HG03442 (cell line): ENCODE measurements around the gene FBXL22.

Source experiments
- ATAC-seq: cut with Tn5 transposase; IDR thresholded peaks from one replicate; pipeline ENCODE4 v1.9.1; 2021; ENCODE audit warnings: mild to moderate bottlenecking, moderate library complexity; ENCODE audit not compliant: unreplicated experiment

FBXL22 gene

DNA sequence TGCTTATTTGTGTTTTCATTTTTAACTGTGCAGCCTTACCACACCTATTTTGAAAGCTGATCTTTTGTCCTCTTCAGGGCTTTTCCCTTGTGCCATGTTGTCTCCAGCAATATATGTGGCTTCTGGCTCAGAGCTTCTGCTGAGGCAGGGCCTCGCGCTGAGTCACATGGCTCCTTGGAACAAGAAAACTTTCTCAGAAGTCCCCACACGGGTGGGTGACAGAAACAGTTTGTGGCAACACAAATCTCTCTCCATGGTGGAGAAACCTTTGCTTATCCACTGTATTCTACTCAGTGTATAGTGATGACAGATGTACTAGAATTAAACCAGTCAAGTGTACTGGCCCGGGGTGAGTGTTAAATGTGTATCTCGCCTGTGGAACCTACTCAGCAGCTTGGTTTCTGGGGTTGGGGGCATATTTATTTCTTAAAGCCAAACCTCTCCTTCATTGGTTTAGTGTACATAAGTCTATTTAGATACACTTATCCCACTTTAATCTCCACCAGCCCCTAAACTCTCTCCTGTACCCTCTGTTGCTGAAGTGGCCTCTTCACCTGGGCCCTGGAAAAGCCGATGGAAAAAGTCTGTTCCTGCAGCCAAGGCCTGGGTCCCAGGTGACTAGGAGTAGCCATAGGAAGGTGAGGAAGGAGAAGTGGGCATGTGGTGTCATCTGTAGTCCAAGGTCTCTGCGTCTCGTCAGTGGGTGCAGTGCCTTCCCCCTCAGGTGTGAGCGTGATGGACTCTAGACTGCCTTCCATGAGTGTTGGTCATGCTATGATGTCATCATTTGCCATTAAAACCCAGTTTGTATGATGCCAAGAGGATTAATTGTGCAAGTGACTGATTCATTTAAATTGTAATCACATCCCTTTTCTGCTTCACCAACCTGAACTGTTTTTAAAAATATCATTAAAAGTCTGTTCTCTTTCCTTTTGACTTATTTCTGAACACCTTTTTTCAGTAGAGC is 3.2 kb upstream of the FBXL22 start:
- no peak for ATAC-seq

DNA sequence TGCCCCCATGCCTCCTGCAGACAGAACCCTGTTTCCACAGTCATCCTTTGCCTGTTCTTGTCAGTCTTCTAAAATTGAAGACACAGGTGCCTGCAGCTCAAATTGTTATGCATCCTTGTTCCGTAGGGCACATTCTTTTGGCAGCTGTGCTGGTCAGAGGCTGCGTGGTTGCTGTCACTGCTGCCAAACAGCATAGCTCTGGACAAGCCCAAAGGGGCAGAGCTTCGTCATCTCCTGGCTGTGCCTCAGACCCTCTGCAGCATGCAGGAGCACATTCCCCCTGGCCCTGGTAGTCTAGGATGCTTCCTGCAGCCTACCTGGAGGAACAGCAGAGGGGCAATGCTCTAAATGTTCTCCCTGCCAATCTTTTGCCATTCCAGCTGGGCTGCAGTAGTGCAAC is 2.1 kb upstream of the FBXL22 start:
- no peak for ATAC-seq

DNA sequence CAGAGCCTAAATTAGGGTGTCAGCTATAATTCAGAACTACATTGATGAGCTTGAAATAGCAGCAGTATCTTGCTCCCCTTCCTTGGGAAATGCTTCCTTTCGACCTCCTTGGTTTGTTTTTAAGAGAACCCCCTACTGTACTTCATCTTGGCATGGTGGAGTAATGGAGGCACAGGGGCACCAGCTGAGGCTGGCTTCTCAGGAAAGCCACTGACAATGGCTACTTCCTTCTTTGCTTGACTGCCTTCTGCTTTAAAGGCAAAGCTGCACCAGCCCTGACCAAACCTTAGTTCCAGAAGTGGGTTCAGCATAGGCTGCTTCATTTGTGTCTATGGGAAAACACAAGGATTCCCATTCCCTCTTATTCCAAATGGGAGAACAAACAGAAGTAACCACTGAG is 1.5 kb upstream of the FBXL22 start:
- no peak for ATAC-seq

DNA sequence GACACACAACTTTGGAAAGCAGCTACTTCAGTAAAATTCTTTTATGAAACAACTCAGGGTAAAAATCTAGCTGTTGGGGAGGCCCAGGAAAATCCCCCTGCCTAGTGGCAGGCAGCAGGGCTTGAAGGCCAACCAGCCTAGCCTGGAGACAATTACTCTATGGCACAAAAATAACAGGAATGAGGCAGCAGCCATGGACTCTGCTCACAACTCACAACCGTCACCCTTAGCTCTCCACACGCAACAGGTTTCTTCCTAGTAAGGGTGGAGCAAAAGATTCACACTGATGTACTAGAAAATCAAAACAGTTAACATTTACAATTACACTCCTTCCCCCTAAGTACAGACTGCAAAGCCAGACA is 530 bp upstream of the FBXL22 start:
- ATAC-seq: no peak

DNA sequence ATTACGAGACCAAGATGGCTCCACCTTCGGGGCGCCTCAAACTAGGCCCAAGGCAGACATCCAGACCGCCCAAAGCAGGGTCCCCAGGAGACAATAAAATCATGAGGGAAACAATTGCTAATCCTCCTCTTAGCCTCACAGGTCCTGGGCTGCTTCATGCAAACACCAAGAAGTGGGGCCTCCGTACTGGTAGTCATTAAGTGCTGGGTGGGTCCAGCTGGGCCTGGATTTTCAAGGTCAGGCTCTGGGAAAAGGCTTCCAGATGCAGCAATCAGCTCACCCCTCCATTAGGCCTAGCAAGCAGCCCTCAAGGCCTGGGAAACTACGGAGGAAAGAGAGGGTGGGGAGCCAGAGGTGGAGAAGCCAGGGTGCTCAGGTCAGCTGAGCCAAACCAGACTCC is 634 bp downstream of the FBXL22 start:
- no peak for ATAC-seq

DNA sequence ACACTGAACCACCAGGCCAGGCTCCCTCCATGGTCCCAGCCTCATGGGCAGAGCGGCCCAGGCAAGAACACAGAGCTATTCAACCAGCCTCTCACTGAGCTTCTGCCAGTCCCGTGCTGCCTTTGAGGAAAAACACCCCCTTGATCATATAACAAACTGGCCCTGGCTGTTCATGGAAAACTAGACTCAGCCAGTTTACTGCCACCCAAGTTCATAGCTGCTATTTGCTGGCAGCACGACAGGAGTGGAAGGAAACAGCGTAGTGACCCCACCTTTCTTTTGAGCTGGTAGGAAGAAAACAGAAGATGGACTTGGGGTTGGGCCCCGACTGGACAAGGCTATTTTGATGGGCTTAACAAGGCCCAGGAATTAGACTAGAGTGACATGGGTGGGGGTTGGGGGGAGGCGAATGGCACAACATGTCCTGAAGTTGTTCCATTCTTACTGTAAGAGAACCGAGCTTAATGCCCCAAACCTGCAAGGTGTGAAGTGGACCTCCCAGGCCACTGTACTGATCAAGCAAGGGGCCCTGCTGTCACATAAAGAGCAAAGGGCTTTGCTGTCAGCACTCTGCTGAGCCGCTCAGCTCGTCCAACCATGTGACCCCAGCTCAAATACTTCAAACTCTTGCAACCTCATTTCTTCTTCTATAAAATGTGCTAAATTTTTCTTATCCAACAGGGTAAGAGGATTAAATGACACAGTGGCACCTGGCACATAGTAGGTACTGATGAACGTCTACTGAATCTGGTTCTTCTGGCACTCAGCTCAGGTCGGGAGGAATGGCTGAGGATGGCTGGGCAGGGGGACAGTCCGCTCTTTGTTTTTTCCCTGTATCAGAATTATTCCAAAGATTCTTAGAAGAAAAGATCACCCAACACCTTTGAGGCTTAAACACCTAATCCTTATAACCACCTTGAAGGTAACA is 1.6 kb downstream of the FBXL22 start:
- no peak for ATAC-seq

DNA sequence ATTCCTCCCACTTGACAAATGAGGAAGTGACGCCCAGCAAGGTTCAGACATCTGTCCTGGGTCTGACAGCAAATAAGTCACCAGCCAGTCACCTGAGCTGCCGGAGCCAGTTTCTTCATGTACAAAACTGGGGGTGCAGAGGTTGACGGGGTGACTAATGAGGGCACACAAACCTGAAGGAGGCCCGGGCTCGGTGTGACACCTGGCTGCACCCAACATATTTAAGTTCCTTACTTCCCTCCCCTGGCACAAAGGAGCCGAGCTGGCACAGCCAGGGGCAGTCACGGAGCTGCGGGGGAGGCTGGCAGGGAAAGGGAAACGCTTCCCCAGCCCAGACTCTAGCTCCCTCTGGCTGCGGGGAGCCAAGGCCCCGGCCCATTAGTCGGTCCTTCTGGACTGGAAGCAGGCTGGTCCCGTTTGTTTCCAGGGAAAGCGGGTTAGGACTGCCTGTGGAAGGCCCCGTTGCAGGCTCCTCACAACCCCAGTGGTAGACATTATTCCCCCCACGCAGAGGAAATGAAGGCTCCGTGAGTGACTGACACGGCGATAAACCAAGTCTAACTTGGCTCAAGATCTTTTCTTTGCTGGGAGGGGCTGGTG is 2.3 kb downstream of the FBXL22 start:
- no peak for ATAC-seq

DNA sequence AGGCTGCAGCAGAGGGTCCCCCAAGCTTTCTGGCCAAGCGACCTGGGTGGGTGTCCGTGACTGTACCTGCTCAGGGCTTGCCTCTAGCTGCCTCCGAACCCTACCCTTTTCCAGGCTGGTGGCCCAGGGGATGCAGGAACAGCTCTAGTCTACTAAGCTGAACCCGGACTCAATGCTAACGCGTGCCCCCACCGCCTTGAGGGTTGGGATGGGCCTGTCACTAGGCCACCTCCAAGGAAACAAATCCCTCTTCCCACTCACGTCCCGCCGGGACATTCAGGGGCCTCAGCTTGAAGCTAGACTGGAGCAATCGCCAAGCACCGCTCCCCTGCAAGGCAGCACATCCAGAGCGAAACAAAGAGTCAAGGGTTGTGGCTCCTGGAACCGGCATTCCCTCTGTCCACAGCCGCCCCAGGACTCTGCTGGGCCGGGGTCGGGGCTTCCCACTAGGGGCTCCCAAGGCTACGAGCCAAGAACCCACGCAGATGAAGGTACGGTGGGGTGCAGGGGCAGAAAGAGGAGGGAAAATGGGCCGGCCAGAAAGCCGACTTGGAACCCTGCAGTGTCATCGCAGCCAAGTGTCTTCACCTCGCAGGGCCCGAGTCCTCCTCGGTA is 2.9 kb downstream of the FBXL22 start:
- ATAC-seq: no peak

DNA sequence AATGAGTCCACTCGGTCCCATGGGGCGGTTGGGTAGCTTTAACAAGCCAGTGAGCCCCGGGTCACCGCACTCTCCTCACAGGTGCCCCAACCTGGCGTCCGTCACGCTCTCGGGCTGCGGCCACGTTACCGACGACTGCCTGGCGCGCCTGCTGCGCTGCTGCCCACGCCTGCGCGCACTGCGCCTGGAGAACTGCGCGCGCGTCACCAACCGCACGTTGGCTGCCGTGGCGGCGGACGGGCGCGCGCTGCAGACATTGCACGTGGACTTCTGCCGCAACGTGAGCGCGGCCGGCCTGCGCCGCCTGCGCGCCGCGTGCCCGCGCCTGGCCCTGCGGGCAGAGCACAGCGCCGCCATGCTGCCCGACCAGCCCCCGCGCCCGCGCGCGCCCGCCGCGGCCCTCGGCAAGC is 3.4 kb downstream of the FBXL22 start:
- ATAC-seq: peak; percentile 69

DNA sequence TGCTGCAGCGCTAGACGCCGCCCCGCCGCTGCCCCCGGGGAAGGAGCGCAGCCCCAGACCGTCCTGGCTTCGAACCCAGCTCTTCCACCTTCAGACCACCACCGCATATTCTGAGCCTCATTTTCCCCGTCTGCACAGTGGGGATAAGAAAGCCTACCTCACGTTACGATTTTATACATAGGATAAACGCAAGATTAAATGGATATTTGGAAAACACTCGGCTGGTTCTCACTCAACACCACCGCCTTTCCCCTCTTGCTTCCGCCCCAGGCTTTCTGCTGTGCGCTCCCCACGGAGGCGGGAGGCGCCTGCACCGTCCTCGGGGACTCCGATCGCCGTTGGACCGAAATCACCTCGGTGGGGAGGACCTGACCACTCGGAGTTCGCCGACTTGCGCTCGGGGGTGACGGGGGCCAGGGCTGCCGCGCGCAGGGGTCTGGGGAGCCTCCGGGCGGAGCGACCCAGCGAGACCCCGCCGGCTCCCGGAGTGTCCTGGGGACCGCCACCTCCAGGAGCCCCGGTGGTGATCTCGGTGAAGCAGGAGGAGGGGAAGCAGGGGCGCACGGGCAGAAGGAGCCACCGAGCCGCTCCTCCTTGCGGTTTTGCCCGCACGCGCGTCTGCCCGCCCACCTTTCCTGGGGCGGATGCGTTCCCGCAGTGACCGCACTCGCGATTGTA is 4.0 kb downstream of the FBXL22 start:
- ATAC-seq: peak; percentile 4

DNA sequence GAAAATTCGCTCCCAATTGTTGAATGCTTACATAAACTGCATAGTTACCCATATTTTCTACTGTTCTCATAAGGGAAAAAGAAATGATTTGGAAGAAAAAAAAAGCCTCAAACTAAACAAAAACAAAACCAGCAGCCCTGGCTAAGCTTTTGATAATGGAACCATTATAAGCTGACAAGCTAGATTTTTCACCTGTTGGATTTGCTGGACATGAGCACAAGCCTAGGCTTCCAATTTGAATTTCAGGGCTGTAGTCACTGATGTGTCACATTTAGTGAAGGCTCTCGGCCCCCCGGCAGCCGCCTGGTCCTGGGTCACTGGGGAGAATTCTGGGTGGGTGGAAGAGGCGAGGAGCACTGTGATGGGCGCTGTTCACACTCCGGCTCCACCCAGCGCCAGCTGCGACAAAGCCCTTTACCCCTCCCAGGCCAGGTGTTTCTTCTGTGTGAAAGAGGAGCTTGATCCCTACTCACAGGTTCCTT is 4.6 kb downstream of the FBXL22 start:
- no peak for ATAC-seq

DNA sequence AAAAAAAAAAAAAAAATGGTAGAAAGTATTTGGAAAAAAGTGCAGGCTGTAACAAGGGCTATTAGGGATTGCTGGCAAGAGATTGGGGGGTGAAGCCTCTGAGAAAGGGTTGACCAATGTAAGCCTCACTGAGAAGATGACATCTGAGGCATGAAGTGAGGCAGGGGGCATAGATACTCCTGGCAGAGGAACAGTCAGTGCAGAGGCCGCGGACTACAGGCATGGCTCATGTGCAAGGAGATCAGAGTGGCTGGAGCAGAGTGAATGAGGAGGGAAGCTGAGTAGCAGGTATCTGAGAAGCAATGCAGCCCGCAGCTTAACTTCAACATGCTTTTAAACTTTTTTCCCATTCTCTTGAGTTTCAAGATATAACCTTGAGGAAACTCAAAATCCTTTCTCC is 5.4 kb downstream of the FBXL22 start:
- ATAC-seq: no peak

DNA sequence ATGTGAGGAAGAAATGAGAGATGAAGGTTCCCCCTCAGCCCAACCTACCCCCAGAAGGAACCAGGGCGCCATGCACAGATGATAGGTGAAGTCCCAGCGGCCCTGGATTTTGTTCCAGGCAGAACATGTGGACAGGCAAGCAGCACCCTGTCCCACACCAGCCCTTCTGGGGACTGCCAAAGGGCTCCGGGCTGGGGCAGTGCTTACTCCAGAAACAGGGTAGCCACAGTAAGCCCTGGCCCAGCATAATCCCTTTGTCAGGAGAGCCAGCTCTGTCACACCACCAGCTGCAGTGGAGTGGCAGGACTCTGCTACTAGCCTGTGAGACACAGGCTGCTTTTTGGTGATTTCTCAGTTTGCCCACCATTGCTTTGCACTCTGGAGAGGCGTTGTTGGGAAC is 6.3 kb downstream of the FBXL22 start:
- no peak for ATAC-seq

DNA sequence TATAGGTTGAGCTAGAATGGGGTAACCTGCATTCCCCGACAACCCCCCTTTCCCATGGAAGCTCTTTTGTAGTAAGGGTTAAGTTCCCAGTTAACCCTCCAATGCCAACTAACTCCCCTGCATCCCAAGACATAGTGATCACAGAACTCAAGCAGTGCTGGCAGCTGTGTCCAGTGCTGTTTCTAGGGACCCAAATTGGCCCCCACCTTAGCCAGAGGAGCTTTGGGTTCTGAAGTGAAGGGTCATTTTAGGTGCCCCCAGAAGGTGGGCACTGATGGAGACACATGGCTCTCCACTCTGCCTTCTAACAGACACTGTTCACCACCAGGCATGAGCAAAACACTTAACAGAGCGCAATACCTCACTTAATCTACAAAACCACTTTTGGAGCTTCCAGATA is 7.1 kb downstream of the FBXL22 start:
- ATAC-seq: no peak

DNA sequence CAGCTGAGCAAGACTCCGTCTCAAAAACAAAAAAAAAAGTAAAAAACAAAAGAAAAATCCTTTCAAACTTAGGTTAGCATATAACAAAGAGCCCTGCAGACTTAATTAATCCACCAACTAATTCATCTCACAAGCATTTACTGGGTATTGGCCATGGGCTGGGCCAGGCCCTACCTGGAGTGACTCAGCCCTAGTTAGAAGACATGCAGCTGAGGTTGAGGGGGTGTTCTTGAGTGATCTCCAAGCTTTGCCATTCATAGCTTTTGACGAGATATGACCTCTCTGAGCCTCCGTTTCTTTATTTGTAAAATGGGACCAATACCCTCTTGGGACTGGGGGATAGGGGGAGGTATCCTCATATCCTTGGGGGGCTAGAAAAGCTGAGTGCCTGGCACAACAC is 7.8 kb downstream of the FBXL22 start:
- ATAC-seq: no peak

DNA sequence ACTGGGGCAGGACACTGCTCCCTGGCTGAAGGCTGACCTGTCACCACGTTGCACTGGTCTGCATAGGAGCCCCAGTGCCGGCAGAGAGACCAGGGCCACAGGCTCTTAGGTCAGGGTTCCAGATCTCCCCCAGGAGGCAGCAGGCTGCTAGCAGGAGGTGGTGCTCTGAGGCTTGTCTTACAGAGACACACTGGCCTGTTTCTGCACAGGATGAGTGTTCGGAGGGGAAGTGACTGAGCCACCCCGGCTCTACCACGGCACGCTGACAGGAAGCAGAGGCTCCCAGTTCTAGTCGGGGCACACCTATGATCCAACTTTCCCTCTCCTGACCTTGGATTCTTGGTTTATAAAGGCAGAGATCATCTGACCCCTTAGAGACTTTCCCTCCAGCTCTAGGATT is 8.6 kb downstream of the FBXL22 start:
- peak; percentile 41 for ATAC-seq

DNA sequence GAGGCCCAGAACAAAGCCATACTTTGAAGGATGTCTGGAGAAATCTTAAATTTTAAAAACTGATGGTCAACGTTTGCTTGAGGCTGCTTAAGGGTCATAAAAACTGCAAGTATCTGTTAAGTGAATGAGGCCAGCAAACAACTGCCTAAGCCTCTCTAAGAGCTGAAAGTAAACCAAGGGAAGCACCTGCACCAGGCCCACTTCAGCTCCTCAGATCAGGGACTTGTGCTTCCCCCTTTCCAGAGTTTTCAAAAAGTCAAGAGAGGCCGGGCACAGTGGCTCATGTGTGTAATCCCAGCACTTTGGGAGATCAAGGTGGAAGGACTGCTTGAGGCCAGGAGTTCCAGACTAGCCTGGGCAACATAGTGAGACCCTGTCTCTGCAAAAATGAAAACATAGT is 9.1 kb downstream of the FBXL22 start:
- no peak for ATAC-seq

DNA sequence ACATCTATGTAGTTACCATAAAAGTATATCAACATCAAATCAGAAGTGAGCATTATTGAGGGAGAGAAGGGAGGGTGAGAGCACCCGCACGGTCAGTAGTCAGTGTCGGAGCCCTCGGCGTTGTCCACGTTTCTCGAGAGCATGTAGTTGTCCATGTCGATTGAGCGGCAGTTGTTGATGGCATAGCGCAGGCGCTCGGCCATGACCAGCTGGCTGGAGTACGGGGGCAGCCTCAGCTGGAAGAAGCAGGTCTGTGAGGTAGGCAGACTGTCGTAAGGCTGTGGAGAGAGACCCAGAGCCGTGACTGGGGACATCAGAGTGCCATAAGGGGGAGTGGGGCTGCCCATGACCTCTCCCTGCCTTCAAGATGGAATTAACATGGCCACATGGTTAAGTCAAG is 11.8 kb downstream of the FBXL22 start:
- ATAC-seq: no peak

DNA sequence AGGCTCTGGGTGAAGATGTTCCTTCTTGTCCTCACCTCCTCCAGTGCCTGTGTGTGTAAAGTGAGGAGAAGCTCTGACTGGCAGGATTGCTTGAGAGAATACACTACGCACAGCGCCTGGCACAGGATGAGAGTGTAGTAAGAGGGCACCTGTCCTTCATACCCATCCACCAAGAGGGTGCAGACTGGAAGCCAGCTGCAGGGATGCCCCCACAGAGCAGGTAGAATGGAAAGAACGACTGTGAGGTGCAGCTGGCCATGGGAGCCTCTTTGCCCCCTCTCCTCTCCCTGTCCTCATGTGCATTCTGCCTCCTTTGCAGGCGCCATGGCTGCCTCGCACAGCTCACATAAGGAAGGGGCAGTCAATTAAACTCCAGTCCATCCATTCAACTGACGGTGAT is 12.3 kb downstream of the FBXL22 start:
- ATAC-seq: no peak

DNA sequence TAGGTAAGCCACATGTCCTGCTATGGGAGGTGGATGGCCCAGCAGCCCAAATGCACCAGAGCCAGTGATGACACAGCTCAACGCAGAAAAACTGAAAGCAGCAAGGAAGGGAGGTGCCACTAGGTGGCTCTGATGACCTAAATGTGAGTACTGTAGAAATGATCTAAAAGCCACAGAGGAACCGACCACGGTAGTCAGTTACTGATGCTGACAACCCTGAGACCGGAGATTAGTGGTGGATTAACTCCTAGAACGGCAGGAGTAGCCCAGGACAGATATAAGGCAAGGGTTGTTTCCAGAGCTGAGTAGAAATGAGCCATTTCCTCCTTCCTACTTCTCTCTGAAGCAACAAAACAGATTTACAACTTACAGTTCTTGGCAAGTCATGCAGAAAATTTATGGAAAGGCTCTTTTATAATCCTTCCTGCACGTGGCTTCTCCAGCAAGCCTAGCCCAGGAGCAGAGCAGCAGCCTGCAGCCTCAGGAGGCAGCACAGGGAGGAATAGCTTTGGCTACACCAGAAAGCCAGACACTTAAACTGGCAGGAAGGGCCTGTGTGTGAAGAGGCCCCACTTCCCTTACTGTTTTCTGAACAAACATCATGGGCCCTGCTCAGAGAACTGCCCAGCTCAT is 13.1 kb downstream of the FBXL22 start:
- ATAC-seq: no peak
